HCEC 1CT (cell line): ENCODE data around the gene ANO9.
"Not testable (repeated sequence)": the region's sequence is repeated elsewhere in the genome, so short reads cannot be mapped to it uniquely, and the experiment has no call there.

Experiments used
- DNase-seq: peaks from one replicate; pipeline ENCODE4 v3.0.0-alpha.2; 2017

The ANO9 gene

GRCh38 chr11:414318-414857 lies 27.4 kb downstream of the ANO9 start:
- no peak for DNase-seq

GRCh38 chr11:413120-414081 lies 28.4 kb downstream of the ANO9 start:
- DNase-seq, result no peak

DNA sequence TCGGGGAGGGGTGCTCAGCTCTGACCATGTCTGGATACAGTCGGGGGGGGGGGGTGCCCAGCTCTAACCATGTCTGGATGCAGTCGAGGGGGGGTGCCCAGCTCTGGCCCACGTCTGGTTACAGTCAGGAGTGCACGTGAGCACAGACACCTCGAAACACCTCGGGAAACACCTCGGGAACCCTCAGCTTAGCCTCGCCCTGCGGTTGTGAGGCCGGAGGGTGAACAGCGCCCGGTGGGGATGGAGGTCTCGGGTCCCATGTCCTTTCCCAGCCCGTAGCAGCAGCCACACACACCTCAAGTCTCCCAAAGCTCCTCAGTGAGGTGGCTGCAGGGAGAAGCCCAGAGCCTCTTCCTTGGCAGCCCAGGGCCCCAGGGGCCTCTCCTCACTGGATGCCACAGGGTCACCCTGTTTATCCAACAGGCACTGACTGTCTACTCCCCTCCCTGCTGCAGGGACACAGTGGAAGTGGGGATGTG lies 29.1 kb downstream of the ANO9 start:
- DNase-seq, result no peak

GRCh38 chr11:411520-411919 lies 30.3 kb downstream of the ANO9 start:
- not testable (repeated sequence) for DNase-seq

- not testable (repeated sequence) for DNase-seq
Measured at GRCh38 chr11:410711-411110, 31.1 kb downstream of the ANO9 start.

- no peak for DNase-seq
Measured at GRCh38 chr11:409600-410483, 32.0 kb downstream of the ANO9 start.

- no peak for DNase-seq
Measured at GRCh38 chr11:409008-409599, 32.7 kb downstream of the ANO9 start.

- DNase-seq, result no peak
Measured at GRCh38 chr11:408154-409007, 33.4 kb downstream of the ANO9 start.

GRCh38 chr11:407651-408123 lies 34.1 kb downstream of the ANO9 start:
- DNase-seq, result no peak

GRCh38 chr11:406796-407650 lies 34.8 kb downstream of the ANO9 start:
- peak; percentile 66 for DNase-seq

DNA sequence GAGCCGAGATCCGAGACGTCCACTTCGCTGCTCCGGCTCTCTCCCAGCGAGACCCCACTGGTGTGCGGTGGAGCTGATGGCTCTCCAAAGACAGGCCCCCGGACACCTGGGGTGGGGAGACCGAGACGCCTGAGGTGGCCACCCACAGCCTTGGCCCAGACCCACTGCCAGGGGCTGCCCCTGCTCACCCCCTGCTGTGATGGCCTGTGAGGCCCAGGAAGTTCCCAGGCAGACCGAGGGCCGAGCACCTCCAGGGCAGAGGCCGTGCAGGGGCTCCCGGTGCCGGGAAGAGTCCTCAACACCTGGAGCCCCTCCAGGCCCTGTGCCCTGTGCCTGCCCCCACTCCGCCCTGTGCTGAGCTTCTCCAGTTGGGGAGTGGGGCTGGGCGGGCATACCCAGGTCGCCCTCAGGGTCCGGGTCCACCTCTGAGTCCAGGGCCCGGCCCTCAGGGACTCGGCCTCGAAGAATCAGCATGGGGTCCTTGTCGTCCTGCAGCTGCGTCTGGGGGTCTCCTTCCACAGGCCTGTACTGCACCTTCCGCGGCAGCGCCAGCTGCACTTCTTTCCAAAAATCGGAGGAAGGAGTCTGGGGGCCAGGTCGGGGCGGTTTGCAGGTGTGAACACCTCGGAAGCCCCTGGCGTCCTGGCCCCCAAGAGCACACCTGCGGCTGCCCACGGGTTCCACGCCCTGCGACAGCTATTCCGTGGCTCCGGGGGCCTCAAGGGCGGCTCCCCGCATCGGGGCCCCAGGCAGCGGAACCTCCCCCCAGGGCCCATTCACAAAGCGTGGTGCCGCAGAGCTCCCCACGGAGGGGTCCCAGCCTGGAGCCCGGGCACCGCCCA lies 35.6 kb downstream of the ANO9 start:
- DNase-seq, result no peak

DNA sequence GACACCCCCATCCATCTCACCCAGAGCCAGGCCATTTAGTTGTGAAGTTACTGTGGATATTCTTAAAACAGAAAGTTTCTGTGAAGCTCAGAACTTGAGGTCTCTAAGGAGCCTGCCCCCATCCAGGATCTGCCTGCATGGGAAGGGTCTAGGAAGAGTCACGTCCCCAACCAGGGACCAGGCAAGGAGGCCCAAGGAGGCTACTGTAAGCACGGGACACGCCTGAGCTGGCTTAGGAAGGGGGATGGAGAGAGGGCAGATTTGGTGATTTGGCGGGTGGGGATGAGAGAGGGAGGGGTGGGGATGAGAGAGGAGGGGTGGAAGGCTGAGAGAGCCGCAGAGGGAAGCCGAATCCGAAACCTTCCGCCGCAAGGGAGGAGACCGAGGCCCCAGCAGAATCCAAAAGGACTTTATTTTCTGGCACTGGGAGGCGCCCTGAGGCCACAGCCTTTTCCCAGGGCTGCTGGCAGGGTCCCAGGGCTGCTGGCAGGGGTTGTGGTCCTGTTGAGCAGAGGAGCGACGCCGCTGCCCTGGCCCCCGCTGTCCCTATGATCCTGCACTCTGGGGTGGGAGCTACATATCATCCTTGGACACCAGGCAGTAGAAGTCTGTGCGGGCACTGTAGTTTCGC lies 36.4 kb downstream of the ANO9 start:
- DNase-seq, result no peak

DNA sequence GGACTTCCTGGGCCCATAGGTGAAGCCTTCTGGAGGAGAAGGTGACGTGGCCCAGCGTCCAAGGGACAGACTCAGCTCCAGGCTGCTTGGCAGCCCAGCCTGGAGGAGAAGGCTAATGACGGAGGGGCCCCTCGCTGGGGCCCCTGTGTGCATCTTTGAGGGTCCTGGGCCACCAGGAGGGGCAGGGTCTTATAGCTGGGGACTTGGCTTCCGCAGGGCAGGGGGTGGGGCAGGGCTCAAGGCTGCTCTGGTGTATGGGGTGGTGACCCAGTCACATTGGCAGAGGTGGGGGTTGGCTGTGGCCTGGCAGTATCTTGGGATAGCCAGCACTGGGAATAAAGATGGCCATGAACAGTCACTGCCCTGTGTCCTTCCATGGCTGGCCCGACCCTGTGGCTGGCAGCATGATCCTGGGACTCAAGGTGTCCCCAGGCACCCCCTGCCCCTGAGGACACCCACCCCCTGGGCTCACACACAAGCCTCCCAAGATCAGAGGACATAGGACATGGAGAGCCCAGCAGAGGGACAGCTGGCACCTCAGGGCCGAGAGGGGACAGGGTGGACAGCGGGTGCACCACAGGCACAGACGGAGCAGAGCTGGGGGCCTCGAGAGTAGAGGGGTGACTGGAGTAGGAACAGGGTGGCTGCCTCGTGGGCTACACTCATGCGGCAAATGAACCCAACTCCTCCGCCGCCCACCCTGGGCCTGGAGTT lies 37.1 kb downstream of the ANO9 start:
- DNase-seq, result no peak

GRCh38 chr11:403761-404431 lies 37.9 kb downstream of the ANO9 start:
- DNase-seq, result no peak

GRCh38 chr11:403021-403760 lies 38.6 kb downstream of the ANO9 start:
- no peak for DNase-seq

DNA sequence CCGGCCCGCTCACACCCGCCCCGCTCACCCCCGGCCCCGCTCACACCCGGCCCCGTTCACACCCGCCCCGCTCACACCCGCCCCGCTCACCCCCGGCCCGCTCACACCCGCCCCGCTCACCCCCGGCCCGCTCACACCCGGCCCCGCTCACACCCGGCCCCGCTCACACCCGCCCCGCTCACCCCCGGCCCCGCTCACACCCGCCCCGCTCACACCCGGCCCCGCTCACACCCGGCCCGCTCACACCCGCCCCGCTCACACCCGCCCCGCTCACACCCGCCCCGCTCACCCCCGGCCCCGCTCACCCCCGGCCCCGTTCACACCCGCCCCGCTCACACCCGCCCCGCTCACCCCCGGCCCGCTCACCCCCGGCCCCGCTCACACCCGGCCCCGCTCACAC lies 40.6 kb downstream of the ANO9 start:
- not testable (repeated sequence) for DNase-seq

DNA sequence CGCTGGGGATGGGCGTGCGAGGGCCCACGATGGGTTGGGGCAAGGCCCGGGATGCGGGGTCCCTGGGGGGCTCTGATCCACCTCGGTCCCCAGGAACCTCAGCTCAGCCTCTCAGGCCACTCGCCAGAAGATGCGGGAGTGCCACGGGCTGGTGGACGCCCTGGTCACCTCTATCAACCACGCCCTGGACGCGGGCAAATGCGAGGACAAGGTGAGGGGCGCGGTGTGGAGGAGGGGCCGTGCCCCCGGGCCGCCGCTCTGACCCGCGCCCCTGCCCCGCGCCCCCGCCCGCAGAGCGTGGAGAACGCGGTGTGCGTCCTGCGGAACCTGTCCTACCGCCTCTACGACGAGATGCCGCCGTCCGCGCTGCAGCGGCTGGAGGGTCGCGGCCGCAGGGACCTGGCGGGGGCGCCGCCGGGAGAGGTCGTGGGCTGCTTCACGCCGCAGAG lies 41.5 kb downstream of the ANO9 start:
- no peak for DNase-seq
